ENCODE results near the gene FER. TPM values are rescaled to one million over a fixed set of nuclear protein-coding genes. Genes with fewer than 3 reads are reported as not detected.

Gene FER
- total RNA-seq, 1 donor from 2014 or later, result 13.4 TPM

DNA sequence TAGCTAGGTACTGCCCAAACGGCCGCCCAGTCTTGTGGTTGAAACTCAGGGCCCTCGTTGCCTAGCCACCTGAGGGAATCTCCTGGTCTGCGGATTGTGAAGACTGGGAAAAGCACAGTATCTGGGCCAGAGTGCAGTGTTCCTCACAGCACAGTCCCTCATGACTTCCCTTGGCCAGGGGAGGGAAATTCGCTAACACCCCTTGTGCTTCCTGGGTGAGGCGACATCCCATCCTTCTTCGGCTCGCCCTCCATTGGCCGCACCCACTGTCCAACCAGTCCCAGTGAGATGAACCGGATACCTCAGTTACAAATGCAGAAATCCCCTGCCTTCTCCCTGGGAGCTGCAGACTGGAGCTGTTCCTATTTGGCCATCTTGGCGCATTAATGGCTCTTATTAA lies 250.5 kb downstream of the FER start:
- no peak overlapping the region for H3K4me3 ChIP-seq
- intact Hi-C loops (cut with micrococcal nuclease), result no loop called here
- DNase-seq, result no peak
- H3K27me3 ChIP-seq (ENCODE audit: low read depth), result no peaks in the 10 kb centered on the region
- peaks cover 18% of the 10 kb centered on the region for H3K36me3 ChIP-seq
- H3K9me3 ChIP-seq (replicated peaks), result peaks cover 30% of the 10 kb centered on the region
- H3K4me1 ChIP-seq, result no peaks in the 10 kb centered on the region
- TF ChIP-seq CTCF (IDR thresholded peaks at IDR 0.05; ENCODE audit: borderline replicate concordance), result no peak
- H3K27ac ChIP-seq (replicated peaks), result no peak overlapping the region

- Histone ChIP-seq H3K36me3 (no peaks in the 10 kb centered on the region), H3K4me1 (no peaks in the 10 kb centered on the region), H3K27ac (replicated peaks) (no peak overlapping the region), H3K27me3 (ENCODE audit: low read depth) (no peaks in the 10 kb centered on the region), H3K4me3 (no peak overlapping the region), H3K9me3 (replicated peaks) (no peaks in the 10 kb centered on the region)
- DNase-seq, result no peak
- intact Hi-C loops (cut with micrococcal nuclease), result no loop called here
- no peak for TF ChIP-seq CTCF (IDR thresholded peaks at IDR 0.05; ENCODE audit: borderline replicate concordance)
Observed at GRCh38 chr5:109003928-109004327, 256.2 kb downstream of the FER start.

DNA sequence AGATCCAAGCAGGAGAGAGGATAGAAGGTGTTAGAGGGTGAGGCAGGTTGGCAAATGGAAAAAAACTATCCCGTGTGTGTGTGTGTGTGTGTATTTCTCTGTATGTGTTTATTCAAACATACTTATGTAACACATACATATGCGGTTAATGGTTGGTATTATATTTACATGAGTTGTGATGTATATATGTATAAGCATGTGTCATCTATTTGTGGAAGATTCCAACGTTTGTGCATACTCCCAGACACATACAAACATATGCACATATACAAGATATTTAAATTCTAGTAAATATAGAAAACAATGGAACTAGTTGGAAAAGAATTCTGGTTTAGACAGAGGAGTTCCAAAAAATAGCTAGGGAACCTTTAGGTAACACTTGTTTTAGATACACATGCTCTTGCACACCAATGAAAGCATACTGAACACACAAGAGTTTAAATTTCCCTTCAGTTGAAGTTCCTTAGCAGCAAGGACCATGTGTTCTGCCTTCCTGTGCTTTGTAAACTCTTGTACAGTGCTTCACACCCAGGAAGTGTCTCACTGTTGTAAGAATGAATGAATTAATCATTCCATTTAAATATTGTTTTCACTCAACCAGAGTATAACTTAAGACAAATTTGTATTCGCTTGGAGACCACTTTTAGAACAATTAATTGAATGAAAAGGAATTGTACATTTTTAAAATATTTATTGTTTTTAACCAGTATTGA lies 257.8 kb downstream of the FER start:
- Histone ChIP-seq H3K27me3 (ENCODE audit: low read depth) (no peaks in the 10 kb centered on the region), H3K9me3 (replicated peaks) (no peaks in the 10 kb centered on the region), H3K4me1 (no peaks in the 10 kb centered on the region), H3K4me3 (no peak overlapping the region), H3K36me3 (no peaks in the 10 kb centered on the region), H3K27ac (replicated peaks) (no peak overlapping the region)
- DNase-seq, result no peak
- intact Hi-C loops (cut with micrococcal nuclease), result no loop called here
- no peak for TF ChIP-seq CTCF (IDR thresholded peaks at IDR 0.05; ENCODE audit: borderline replicate concordance)

DNA sequence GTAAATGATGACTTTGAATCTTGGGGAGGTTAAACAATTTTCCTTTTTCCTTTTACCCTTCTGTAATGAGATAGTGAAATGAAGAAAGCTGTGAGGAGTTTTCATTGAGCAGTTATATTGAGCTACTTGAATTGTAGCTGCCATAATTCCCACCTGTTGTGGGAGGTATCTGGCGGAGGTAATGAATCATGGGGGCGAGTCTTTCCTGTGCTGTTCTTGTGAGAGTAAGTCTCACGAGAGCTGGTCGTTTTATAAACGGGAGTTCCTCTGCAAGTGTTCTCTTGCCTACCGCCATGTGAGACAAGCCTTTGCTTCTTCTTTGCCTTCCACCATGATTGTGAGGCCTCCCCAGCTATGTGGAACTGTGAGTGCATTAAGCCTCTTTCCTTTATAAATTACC lies 258.4 kb downstream of the FER start:
- intact Hi-C loops (cut with micrococcal nuclease), result no loop called here
- no peak overlapping the region for H3K4me3 ChIP-seq
- TF ChIP-seq CTCF (IDR thresholded peaks at IDR 0.05; ENCODE audit: borderline replicate concordance), result no peak
- no peaks in the 10 kb centered on the region for H3K4me1 ChIP-seq
- H3K9me3 ChIP-seq (replicated peaks), result no peaks in the 10 kb centered on the region
- no peaks in the 10 kb centered on the region for H3K36me3 ChIP-seq
- no peak overlapping the region for H3K27ac ChIP-seq (replicated peaks)
- H3K27me3 ChIP-seq (ENCODE audit: low read depth), result no peaks in the 10 kb centered on the region
- DNase-seq, result no peak

- no peaks in the 10 kb centered on the region for H3K36me3 ChIP-seq
- peaks cover 14% of the 10 kb centered on the region for H3K4me1 ChIP-seq
- H3K4me3 ChIP-seq, result no peak overlapping the region
- no peaks in the 10 kb centered on the region for H3K27me3 ChIP-seq (ENCODE audit: low read depth)
- H3K27ac ChIP-seq (replicated peaks), result no peak overlapping the region
- no peak for DNase-seq
- intact Hi-C loops (cut with micrococcal nuclease), result no loop called here
- TF ChIP-seq CTCF (IDR thresholded peaks at IDR 0.05; ENCODE audit: borderline replicate concordance), result no peak
- no peaks in the 10 kb centered on the region for H3K9me3 ChIP-seq (replicated peaks)
Observed at GRCh38 chr5:109016300-109016699, 268.6 kb downstream of the FER start.

All from left ventricle myocardium inferior (tissue), 1 donor.